ENCODE results near the gene CNPPD1.
A peak's percentile ranks its signal among the peaks of the same experiment; 100 is the strongest.

The CNPPD1 gene

GRCh38 chr2:219126555-219126954, 50.2 kb downstream of the CNPPD1 start:
- H3K4me3 ChIP-seq: no peak overlapping the region
- no peak overlapping the region for H3K9ac ChIP-seq
- H3K4me1 ChIP-seq: peaks cover 0 to 11% (median 0%) of the 10 kb centered on the region in 10 experiments; a peak in 4 of 20 replicates
- no peaks in the 10 kb centered on the region for H3K9me3 ChIP-seq (replicated peaks in 1 of 11)
- H3K27ac ChIP-seq: no peak overlapping the region
- no peaks in the 10 kb centered on the region for H3K27me3 ChIP-seq
- H3K36me3 ChIP-seq: peaks cover 0 to 16% (median 0%) of the 10 kb centered on the region in 11 experiments; a peak in 8 of 22 replicates
- H4K20me1 ChIP-seq: peaks cover 0 to 87% (median 55%) of the 10 kb centered on the region in 11 experiments; a peak in 16 of 22 replicates
- no peak overlapping the region for H3K4me2 ChIP-seq
- no peak for TF ChIP-seq Cebpa-rat (IDR thresholded peaks at IDR 0.05)

DNA sequence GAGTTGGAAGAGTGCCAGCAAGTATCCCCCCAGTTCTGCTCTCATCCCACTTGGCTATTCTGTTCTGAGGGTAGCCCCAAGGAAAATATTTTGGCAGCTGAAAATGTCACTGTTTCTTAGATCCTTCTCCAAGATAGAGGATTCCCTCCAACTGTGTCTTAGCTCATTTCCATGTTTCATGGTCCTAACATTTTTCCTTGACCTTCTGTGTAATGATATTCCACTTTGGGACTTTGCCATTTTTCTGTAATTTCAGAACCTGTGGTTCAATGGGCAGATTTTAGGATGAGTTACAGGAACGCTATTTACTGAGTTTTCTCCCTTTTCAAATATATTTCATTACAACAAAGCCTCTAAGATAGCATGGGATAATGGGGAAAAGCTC, 50.8 kb downstream of the CNPPD1 start:
- H3K4me3 ChIP-seq: no peak overlapping the region
- TF ChIP-seq Cebpa-rat (IDR thresholded peaks at IDR 0.05): no peak
- H3K9ac ChIP-seq: no peak overlapping the region

GRCh38 chr2:219125225-219125885, 51.4 kb downstream of the CNPPD1 start:
- H3K4me3 ChIP-seq: no peak overlapping the region
- H3K4me1 ChIP-seq: peaks cover 0 to 11% (median 0%) of the 10 kb centered on the region in 10 experiments; a peak in 4 of 20 replicates

More for the DNA sequence above, 50.8 kb downstream of the CNPPD1 start:
- Histone ChIP-seq H3K4me2 (no peak overlapping the region), H3K9me3 (replicated peaks in 1 of 11) (no peaks in the 10 kb centered on the region), H3K27me3 (no peaks in the 10 kb centered on the region), H3K36me3 (peaks cover 0 to 15% (median 0%) of the 10 kb centered on the region in 11 experiments; a peak in 8 of 22 replicates), H4K20me1 (peaks cover 0 to 88% (median 56%) of the 10 kb centered on the region in 11 experiments; a peak in 16 of 22 replicates), H3K27ac (no peak overlapping the region), H3K4me1 (peaks cover 0 to 11% (median 0%) of the 10 kb centered on the region in 10 experiments; a peak in 4 of 20 replicates)

DNA sequence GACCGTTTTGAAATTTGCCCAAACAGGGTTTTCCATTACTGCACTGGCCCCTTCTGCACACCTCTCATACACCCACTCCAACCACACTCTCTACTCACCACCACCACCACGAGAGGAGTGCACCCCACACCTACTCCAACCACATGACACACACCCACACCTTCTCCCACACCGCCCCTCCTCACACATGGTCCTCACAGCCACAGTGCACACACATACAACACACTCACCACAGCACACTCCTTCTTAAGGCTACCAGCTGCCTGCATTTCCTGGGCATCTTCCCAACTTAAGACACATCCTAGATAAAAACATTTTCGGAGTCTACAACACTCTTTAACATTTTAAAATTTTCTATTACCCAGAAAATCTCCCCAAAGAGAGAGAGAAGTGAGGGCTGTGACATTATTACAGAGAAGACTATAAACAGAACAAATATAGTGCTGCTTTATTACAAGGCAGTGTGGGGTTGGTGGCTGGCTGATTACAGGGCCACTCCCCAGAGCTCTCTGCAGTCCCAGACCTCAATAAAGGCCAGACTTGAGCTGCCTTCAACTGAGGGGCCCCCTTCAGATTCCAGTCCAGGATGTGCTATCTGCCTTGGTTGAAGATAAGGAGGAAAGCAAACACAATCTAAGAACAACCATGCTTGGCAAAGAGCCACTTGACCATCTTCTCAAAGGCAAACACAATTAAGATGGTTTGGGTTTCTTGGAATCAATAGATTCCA, 52.2 kb downstream of the CNPPD1 start:
- H3K4me2 ChIP-seq: no peak overlapping the region
- H3K27me3 ChIP-seq: no peaks in the 10 kb centered on the region
- peaks cover 0 to 6% (median 0%) of the 10 kb centered on the region in 11 experiments; a peak in 4 of 22 replicates for H3K36me3 ChIP-seq
- H4K20me1 ChIP-seq: peaks cover 0 to 95% (median 62%) of the 10 kb centered on the region in 11 experiments; a peak in 17 of 22 replicates
- TF ChIP-seq Cebpa-rat (IDR thresholded peaks at IDR 0.05): no peak
- no peak overlapping the region for H3K27ac ChIP-seq
- no peaks in the 10 kb centered on the region for H3K9me3 ChIP-seq (replicated peaks in 1 of 11)
- no peak overlapping the region for H3K9ac ChIP-seq
- peaks cover 0 to 11% (median 0%) of the 10 kb centered on the region in 10 experiments; a peak in 4 of 20 replicates for H3K4me1 ChIP-seq
- no peak overlapping the region for H3K4me3 ChIP-seq

More at GRCh38 chr2:219125225-219125885, 51.4 kb downstream of the CNPPD1 start:
- peaks cover 0 to 9% (median 0%) of the 10 kb centered on the region in 11 experiments; a peak in 6 of 22 replicates for H3K36me3 ChIP-seq
- no peaks in the 10 kb centered on the region for H3K9me3 ChIP-seq (replicated peaks in 1 of 11)
- no peaks in the 10 kb centered on the region for H3K27me3 ChIP-seq
- H3K4me2 ChIP-seq: peak overlapping the region in 1 of 11 experiments; percentile 2; a peak in 1 of 22 replicates
- H3K27ac ChIP-seq: no peak overlapping the region
- no peak overlapping the region for H3K9ac ChIP-seq
- TF ChIP-seq Cebpa-rat (IDR thresholded peaks at IDR 0.05): no peak
- peaks cover 0 to 92% (median 56%) of the 10 kb centered on the region in 11 experiments; a peak in 16 of 22 replicates for H4K20me1 ChIP-seq

GRCh38 chr2:219123356-219124135, 53.2 kb downstream of the CNPPD1 start:
- Histone ChIP-seq H3K4me2 (no peak overlapping the region), H3K36me3 (peaks cover 0 to 2% (median 0%) of the 10 kb centered on the region in 11 experiments; a peak in 2 of 22 replicates), H3K9me3 (replicated peaks in 1 of 11) (no peaks in the 10 kb centered on the region), H4K20me1 (peaks cover 0 to 95% (median 62%) of the 10 kb centered on the region in 11 experiments; a peak in 18 of 22 replicates), H3K27ac (no peak overlapping the region), H3K27me3 (no peaks in the 10 kb centered on the region), H3K4me1 (peaks cover 8 to 17% (median 8%) of the 10 kb centered on the region in 10 experiments), H3K4me3 (no peak overlapping the region), H3K9ac (no peak overlapping the region)
- no peak for TF ChIP-seq Cebpa-rat (IDR thresholded peaks at IDR 0.05)

DNA sequence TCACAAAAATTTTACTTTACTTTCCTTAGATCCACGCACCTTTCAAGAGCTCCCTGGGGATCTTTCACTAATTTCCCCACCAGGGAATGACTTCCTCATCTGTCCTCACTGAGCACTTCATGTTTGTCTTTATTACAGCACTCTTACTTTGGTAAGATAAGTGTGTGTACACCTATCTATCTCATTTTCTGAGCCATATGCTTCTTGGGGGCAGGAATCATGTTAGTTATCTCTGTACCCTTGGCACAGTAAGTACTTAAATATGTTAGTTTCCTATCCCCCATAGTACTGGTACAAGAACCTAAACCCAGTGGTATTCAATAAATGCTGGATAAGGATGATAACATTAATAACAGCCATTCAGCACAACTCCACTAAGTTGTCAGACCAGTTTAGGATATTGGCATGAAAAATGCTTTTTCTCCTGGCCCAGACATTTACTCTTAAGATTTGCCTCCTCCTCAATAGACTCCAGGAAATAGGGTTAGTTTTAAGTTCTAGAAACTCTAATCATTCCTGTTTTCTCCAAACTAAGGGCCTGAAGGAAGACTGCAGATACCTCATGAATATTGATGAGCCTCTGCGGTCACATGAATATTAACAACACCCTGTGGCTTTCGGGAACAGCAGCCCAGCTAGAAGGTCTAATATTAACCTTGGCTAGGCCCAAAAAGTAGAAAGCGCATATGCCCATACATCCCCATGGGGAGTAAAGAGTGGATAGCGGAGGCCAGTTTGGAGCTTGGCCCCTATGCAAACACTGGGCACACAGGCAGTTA, 54.3 kb downstream of the CNPPD1 start:
- Histone ChIP-seq H3K36me3 (no peaks in the 10 kb centered on the region; a peak in 1 of 22 replicates), H3K4me1 (peaks cover 18 to 26% (median 20%) of the 10 kb centered on the region in 10 experiments), H3K4me2 (no peak overlapping the region), H3K9ac (no peak overlapping the region), H3K4me3 (no peak overlapping the region), H3K9me3 (replicated peaks in 1 of 11) (no peaks in the 10 kb centered on the region), H4K20me1 (peaks cover 0 to 95% (median 68%) of the 10 kb centered on the region in 11 experiments; a peak in 19 of 22 replicates), H3K27ac (no peak overlapping the region), H3K27me3 (no peaks in the 10 kb centered on the region)
- TF ChIP-seq Cebpa-rat (IDR thresholded peaks at IDR 0.05): no peak

Measured in BLaER1 treated with 17β-estradiol and CSF1 and Interleukin-3, amounts not matched to agents 10 nM and 100 nM (cell line).